HCT116 (cell line): ENCODE data around the gene CPA4.

Experiments
- CEBPB ChIP-seq: IDR thresholded peaks from 2 replicates; pipeline ENCODE4 v1.6.1; 2012; ENCODE audit warnings: low read depth
- CTCF ChIP-seq, 3 experiments: fragments of 200-600 bp in 1 of 3; sonication (generic) in 1 of 3; IDR thresholded peaks in 2 of 3; conservative IDR thresholded peaks in 1 of 3; 2 replicates each; pipeline ENCODE4 v1.5.1; 2012 to 2017; ENCODE audit warnings: low read depth in 2 of 3, low read length in 2 of 3, antibody characterized with exemption in 1 of 3, borderline replicate concordance in 1 of 3, control low read depth in 1 of 3, mild to moderate bottlenecking in 1 of 3, mixed read lengths in 1 of 3, mixed run types in 1 of 3, moderate library complexity in 1 of 3; ENCODE audit not compliant: insufficient read depth in 1 of 3
- EZH2 ChIP-seq: fragments of 200-600 bp; sonication (generic); IDR thresholded peaks from 2 replicates; pipeline ENCODE4 v1.6.1; 2017; ENCODE audit warnings: antibody characterized with exemption, mixed run types
- MAX ChIP-seq: IDR thresholded peaks from 2 replicates; pipeline ENCODE4 v1.6.1; 2012
- POLR2A ChIP-seq: IDR thresholded peaks from 2 replicates; pipeline ENCODE4 v1.7.0; 2011; ENCODE audit warnings: borderline replicate concordance; ENCODE audit not compliant: insufficient read depth, insufficient read length; ENCODE audit errors: extremely low read depth
- POLR2AphosphoS5 ChIP-seq: IDR thresholded peaks from 2 replicates; pipeline ENCODE4 v1.6.1; 2011; ENCODE audit warnings: mild to moderate bottlenecking, low read depth, low read length, moderate library complexity

- TF ChIP-seq CTCF (IDR thresholded peaks at IDR 0.05 in 2 of 3, conservative IDR thresholded peaks at IDR 0.05 in 1 of 3; ENCODE audit: borderline replicate concordance in 1 of 3, insufficient read depth in 1 of 3, low read depth in 2 of 3, low read length in 2 of 3) (no peak), POLR2AphosphoS5 (no peak), POLR2A (no peak), CEBPB (no peak), MAX (no peak), EZH2 (no peak)
These were observed 12.6 kb downstream of the CPA4 start for GRCh38 chr7:130305433-130306042.
